ENCODE measurements around the gene PDGFB. TPM values are rescaled to one million over a fixed set of nuclear protein-coding genes. Genes with fewer than 3 reads are reported as not detected.

Gene PDGFB
- total RNA-seq, 2 donors from 2014 or later: 7.0 to 15.8 TPM

DNA sequence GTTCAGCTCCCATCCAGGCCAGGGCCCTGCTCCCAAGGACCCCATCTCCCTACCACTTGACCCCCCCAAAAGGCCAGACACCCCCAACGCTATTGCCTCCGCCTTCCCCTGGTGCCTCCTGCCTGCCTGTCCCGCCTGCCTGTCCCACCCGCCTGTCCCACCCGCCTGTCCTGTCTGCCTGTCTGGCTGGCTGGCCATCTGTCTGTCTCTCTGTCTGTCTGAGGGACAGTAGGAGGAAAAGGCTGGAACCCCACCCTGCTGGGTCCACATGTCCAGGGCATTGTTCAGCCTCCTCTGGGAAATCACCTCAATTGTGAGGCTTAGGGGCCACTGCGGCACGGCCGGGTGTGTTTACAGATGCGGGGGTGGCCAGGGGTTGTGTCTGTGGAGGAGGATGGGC, 67.0 kb downstream of the PDGFB start:
- DNase-seq (no peak), ATAC-seq (no peak)
- Histone ChIP-seq H3K36me3 (replicated peaks in 1 of 2; ENCODE audit: insufficient read depth in 1 of 2, low read depth in 2 of 2) (no peaks in the 10 kb centered on the region), H3K4me3 (no peak overlapping the region), H3K27me3 (no peaks in the 10 kb centered on the region), H3K27ac (peak overlapping the region in 3 of 4 donors; percentile 79 to 83 (median 81)), H3K9me3 (no peaks in the 10 kb centered on the region), H3K4me1 (peaks cover 42% of the 10 kb centered on the region)
- 90 to 97% methylated on average over 9 of the region's 9 CpGs for WGBS, 2 donors
- intact Hi-C loops (cut with DNase I): no loop called here
- TF ChIP-seq POLR2A (IDR thresholded peaks at IDR 0.05): no peak
- TF ChIP-seq, protein P1, sequence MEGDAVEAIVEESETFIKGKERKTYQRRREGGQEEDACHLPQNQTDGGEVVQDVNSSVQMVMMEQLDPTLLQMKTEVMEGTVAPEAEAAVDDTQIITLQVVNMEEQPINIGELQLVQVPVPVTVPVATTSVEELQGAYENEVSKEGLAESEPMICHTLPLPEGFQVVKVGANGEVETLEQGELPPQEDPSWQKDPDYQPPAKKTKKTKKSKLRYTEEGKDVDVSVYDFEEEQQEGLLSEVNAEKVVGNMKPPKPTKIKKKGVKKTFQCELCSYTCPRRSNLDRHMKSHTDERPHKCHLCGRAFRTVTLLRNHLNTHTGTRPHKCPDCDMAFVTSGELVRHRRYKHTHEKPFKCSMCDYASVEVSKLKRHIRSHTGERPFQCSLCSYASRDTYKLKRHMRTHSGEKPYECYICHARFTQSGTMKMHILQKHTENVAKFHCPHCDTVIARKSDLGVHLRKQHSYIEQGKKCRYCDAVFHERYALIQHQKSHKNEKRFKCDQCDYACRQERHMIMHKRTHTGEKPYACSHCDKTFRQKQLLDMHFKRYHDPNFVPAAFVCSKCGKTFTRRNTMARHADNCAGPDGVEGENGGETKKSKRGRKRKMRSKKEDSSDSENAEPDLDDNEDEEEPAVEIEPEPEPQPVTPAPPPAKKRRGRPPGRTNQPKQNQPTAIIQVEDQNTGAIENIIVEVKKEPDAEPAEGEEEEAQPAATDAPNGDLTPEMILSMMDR (IDR thresholded peaks at IDR 0.05): no peak

DNA sequence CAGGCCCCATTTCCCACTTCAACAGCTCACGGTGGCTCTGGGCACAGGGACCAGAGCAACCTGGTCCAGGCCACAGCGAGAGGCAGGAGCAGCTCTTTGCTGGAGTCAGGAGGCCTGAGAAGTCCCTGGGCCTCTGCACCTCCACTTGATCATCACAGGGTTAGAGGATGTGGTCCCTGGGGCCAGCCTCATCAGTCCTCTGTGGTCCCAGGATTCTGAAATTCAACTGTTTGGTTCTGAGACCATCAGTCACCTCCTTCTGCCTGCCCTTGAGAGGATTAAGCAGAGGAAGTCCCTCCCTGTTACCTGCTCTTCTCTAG, 67.4 kb downstream of the PDGFB start:
- Histone ChIP-seq H3K27ac (peak overlapping the region in 3 of 4 donors; percentile 79 to 83 (median 81)), H3K9me3 (no peaks in the 10 kb centered on the region), H3K4me1 (peaks cover 42% of the 10 kb centered on the region), H3K4me3 (no peak overlapping the region), H3K36me3 (replicated peaks in 1 of 2; ENCODE audit: insufficient read depth in 1 of 2, low read depth in 2 of 2) (no peaks in the 10 kb centered on the region), H3K27me3 (no peaks in the 10 kb centered on the region)
- DNase-seq: no peak
- intact Hi-C loops (cut with DNase I): no loop called here
- WGBS, 2 donors: 94% methylated on average over 2 of the region's 2 CpGs; no CpG with 5 or more reads in 1 of the 2 donors
- TF ChIP-seq, protein P1 (IDR thresholded peaks at IDR 0.05): no peak
- TF ChIP-seq POLR2A (IDR thresholded peaks at IDR 0.05): no peak
- no peak for ATAC-seq

DNA sequence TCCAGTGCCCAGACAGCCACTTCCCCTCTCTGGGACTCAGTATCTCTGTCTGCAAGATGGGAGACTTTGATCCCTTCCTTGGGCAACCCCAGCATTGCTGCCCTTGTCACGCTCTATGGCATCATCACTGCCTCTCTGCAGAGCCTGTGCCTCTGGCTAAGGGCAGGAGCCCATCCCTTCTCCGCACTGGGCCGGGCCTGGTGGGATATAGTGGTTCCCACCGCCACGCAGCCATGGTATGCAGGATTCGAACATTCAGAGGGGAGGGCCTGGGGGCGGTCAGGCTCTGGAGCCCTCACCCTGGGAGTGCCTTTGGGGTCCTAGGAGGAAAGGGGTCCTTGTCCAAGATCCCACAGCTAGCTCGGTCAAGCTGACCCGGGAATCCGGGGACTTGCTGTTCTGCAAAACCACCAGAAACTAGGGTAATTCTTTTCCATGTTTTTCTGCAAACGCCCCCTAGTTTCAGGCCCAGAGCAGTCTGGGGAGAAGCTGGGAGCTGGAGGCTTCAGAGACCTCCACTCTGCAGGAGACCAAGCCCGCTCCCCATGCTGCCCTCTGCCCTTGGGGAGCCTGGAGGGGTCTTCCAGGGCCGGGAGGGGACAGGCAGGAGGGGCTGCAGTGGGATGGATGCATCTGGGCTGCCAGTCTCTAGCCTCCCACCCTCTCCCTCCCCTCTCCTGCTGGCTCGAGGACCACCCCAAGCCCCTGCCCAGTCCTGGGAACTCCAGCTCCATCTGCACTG, 67.9 kb downstream of the PDGFB start:
- H3K4me3 ChIP-seq: no peak overlapping the region
- intact Hi-C loops (cut with DNase I): no loop called here
- TF ChIP-seq, protein P1 (IDR thresholded peaks at IDR 0.05): no peak
- no peak for TF ChIP-seq POLR2A (IDR thresholded peaks at IDR 0.05)
- DNase-seq: no peak
- no peaks in the 10 kb centered on the region for H3K36me3 ChIP-seq (replicated peaks in 1 of 2; ENCODE audit: insufficient read depth in 1 of 2, low read depth in 2 of 2)
- H3K27ac ChIP-seq: peak overlapping the region; percentile 66 to 83 (median 80)
- H3K4me1 ChIP-seq: peaks cover 42% of the 10 kb centered on the region
- WGBS, 2 donors: 80 to 91% methylated on average over 1 to 14 of the region's 14 CpGs
- no peaks in the 10 kb centered on the region for H3K27me3 ChIP-seq
- no peak for ATAC-seq
- H3K9me3 ChIP-seq: no peaks in the 10 kb centered on the region

DNA sequence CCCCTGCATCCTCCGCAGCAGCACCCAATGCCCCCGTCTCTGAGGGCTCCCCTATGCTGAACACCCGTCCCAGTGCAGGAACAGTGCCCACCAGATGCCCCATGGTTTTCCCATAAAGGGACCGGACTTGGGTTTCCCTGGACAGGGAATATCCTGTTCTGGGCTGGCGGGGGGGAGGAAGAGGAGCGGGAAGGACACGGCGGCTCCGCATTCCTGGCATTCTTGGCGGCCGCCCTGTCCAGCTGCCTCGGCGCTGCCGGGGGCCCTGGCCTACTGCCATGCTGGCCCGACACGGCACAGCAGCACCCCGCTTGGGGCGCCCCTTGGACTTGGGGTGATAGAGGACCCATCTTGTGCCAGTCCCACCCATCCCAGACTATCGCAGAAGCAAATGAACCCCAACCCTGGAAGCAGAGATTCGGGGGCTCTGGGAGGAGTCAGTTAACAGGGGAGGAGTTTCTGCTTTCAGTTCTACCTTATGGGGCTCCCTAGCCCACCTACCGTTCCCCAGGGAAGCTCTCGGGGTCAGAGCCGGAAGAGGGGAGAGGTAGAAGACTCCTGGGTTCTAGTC, 68.6 kb downstream of the PDGFB start:
- H3K4me3 ChIP-seq: no peak overlapping the region
- WGBS, 2 donors: 40 to 46% methylated on average over 3 to 23 of the region's 23 CpGs
- intact Hi-C loops (cut with DNase I): no loop called here
- H3K9me3 ChIP-seq: no peaks in the 10 kb centered on the region
- H3K4me1 ChIP-seq: peaks cover 43% of the 10 kb centered on the region
- H3K36me3 ChIP-seq (replicated peaks in 1 of 2; ENCODE audit: insufficient read depth in 1 of 2, low read depth in 2 of 2): no peaks in the 10 kb centered on the region
- DNase-seq: peak; percentile 63 to 82 (median 70)
- TF ChIP-seq, protein P1 (IDR thresholded peaks at IDR 0.05): no peak
- no peak for TF ChIP-seq POLR2A (IDR thresholded peaks at IDR 0.05)
- peak; percentile 70 for ATAC-seq
- no peaks in the 10 kb centered on the region for H3K27me3 ChIP-seq
- peak overlapping the region; percentile 66 to 83 (median 80) for H3K27ac ChIP-seq

Measured in body of pancreas (tissue), 4 donors.